ENCODE data around the gene ARHGAP33.

DNA sequence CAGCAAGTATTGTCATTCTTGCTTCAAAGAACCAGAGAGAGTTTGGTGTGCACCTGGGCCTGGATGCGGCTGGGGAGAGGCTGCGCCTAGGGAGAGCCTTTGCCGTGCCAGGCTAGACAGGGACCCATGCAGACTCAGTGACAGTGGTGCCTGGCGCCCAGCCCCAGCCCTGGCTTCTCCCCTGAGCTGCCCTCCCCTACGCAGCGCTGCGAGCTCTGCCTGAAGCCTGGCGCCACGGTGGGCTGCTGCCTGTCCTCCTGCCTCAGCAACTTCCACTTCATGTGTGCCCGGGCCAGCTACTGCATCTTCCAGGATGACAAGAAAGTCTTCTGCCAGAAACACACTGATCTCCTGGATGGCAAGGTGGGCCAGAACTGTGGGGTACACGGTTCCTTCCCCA is 45.6 kb upstream of the ARHGAP33 start:
- TF ChIP-seq, protein P1, sequence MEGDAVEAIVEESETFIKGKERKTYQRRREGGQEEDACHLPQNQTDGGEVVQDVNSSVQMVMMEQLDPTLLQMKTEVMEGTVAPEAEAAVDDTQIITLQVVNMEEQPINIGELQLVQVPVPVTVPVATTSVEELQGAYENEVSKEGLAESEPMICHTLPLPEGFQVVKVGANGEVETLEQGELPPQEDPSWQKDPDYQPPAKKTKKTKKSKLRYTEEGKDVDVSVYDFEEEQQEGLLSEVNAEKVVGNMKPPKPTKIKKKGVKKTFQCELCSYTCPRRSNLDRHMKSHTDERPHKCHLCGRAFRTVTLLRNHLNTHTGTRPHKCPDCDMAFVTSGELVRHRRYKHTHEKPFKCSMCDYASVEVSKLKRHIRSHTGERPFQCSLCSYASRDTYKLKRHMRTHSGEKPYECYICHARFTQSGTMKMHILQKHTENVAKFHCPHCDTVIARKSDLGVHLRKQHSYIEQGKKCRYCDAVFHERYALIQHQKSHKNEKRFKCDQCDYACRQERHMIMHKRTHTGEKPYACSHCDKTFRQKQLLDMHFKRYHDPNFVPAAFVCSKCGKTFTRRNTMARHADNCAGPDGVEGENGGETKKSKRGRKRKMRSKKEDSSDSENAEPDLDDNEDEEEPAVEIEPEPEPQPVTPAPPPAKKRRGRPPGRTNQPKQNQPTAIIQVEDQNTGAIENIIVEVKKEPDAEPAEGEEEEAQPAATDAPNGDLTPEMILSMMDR (conservative IDR thresholded peaks at IDR 0.05 in 1 of 2, IDR thresholded peaks at IDR 0.05 in 1 of 2; ENCODE audit: low read depth in 1 of 2, low read length in 2 of 2) = no peak
- TF ChIP-seq EZH2 (IDR thresholded peaks at IDR 0.05; ENCODE audit: low read length, missing control alignments) = no peak
